AG09309 (cell line): ENCODE results near the gene SF3B2.

Source experiments
- DNase-seq: peaks from one replicate; pipeline ENCODE4 v3.0.0-alpha.2; 2010; ENCODE audit warnings: low read depth
- H3K4me3 ChIP-seq: 2 replicates; pipeline ENCODE4 v1.5.1; 2011; ENCODE audit warnings: mild to moderate bottlenecking, low read depth, low read length, moderate library complexity; ENCODE audit not compliant: control insufficient read depth
- TF ChIP-seq, protein P1 (sequence below): IDR thresholded peaks from 2 replicates; pipeline ENCODE4 v1.5.1; 2011; ENCODE audit warnings: mild to moderate bottlenecking, low read depth, low read length, inconsistent platforms; ENCODE audit not compliant: insufficient read depth, control insufficient read depth; ENCODE audit errors: missing control alignments

Gene SF3B2, protein sequence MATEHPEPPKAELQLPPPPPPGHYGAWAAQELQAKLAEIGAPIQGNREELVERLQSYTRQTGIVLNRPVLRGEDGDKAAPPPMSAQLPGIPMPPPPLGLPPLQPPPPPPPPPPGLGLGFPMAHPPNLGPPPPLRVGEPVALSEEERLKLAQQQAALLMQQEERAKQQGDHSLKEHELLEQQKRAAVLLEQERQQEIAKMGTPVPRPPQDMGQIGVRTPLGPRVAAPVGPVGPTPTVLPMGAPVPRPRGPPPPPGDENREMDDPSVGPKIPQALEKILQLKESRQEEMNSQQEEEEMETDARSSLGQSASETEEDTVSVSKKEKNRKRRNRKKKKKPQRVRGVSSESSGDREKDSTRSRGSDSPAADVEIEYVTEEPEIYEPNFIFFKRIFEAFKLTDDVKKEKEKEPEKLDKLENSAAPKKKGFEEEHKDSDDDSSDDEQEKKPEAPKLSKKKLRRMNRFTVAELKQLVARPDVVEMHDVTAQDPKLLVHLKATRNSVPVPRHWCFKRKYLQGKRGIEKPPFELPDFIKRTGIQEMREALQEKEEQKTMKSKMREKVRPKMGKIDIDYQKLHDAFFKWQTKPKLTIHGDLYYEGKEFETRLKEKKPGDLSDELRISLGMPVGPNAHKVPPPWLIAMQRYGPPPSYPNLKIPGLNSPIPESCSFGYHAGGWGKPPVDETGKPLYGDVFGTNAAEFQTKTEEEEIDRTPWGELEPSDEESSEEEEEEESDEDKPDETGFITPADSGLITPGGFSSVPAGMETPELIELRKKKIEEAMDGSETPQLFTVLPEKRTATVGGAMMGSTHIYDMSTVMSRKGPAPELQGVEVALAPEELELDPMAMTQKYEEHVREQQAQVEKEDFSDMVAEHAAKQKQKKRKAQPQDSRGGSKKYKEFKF

DNA sequence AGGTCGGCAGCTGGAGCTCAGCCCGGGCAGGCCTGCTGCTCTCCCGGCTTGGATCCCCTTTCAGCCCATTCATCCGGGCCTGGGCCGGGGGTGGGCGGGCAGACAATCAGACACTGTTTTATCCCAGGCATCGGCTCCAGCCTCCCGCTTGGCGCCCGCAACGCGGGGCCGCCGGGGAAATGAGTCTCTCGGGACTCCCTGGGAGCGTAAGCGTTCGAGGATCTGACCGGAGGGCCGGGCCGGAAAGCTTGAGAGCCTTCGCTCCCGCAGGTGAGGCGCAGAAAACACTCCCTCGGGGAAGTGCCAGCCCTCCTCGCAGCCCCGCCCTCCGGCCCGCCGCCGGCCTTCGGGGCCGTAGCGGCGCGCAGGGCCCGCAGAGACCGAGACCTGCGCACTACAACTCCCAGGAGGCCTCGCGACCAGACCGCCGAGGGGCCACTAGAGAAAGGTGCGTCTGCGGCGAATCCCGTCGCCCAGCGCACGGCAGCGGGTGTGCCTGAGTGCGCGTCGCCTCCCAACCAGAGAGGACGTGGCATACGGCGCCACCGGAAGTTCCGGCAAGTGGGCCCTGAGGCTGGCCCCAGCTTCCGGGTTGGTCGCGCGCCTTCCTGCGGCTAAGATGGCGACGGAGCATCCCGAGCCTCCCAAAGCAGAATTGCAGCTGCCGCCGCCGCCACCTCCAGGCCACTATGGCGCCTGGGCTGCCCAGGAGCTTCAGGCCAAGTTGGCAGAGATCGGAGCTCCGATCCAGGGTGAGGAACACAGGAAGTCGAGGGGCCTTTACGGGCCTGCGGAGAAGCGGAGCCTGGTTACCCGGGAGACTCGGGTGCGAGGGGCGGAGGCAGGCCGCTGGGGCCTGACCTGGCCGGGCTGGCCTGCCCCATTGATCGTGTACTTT is at the start of gene SF3B2:
SF3B2 (plus strand) TSS at position 599 of the 898 bp plus-strand sequence; CDS start at position 620, 21 bp downstream.
- TF ChIP-seq, protein P1, sequence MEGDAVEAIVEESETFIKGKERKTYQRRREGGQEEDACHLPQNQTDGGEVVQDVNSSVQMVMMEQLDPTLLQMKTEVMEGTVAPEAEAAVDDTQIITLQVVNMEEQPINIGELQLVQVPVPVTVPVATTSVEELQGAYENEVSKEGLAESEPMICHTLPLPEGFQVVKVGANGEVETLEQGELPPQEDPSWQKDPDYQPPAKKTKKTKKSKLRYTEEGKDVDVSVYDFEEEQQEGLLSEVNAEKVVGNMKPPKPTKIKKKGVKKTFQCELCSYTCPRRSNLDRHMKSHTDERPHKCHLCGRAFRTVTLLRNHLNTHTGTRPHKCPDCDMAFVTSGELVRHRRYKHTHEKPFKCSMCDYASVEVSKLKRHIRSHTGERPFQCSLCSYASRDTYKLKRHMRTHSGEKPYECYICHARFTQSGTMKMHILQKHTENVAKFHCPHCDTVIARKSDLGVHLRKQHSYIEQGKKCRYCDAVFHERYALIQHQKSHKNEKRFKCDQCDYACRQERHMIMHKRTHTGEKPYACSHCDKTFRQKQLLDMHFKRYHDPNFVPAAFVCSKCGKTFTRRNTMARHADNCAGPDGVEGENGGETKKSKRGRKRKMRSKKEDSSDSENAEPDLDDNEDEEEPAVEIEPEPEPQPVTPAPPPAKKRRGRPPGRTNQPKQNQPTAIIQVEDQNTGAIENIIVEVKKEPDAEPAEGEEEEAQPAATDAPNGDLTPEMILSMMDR: no peak
- DNase-seq: peak; percentile 91
- H3K4me3 ChIP-seq: peak within 1 kb of the TSS; percentile 79

DNA sequence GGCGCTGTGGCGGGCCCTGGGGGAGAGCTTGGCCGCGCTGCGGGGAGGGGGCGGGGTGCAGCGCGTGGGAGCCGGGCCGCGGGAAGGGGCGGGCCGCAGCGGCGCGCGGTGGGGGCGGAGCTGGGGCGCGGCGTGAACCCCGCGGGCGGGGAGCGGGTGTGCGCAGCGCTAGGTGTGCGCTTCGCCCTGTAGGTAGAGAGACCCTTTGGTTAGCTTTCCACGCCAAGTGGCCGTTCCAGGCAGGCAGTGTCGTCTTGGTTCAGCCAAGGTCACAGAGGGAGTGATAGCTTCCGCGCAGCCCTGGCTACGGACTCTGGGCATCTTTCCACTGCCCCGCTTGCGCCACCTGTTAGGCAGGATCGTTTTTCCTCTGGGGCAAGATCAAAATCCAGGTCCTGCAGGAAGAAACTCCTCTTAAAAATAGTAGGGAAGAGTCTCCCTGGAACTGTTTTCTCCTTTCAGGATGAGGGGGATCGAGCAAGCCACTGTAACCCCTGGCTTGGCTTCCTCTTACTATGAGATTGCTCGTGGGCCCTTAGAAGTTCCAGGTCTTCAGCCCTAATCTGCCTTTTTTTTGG is 49.4 kb upstream of the SF3B2 start:
- no peak for DNase-seq
- peak overlapping the region; percentile 91 for H3K4me3 ChIP-seq
- TF ChIP-seq, protein P1: no peak

DNA sequence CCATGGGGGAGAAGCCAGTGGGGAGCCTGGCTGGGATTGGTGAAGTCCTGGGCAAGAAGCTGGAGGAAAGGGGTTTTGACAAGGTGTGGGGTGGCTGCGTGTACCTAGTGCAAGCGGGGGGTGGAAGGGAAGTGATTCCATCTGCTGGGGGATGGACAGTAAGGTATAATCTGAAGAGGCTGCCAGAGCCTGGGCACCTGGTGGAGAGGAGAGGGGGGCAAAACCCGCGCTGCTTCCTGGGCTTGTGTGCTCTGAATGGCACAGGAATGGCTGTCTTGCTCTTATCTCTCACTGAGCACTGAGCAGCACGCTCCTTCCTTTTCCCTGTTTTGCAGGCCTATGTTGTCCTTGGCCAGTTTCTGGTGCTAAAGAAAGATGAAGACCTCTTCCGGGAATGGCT is 48.9 kb upstream of the SF3B2 start:
- H3K4me3 ChIP-seq: peak overlapping the region; percentile 91
- TF ChIP-seq, protein P1: no peak
- DNase-seq: no peak

DNA sequence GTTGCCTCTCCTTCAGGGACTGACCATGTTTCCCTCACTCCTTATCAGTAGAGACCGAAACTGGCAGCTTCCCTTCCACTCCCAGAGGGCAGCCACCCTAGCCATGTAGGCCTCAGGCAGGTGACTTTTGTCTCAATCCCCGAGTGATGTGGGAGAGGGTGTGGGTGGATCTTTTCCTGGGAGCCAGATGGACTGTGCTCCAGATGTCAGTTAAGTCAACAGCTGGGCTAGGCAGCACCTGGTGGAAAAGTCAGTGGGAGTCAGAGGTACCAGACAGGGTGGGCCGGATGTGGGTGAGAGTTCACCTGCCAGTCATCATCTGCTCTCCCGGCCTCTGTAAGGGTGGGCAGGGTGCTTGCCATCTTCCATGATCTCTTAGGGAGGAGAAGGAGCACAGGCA is 48.0 kb upstream of the SF3B2 start:
- no peak for DNase-seq
- TF ChIP-seq, protein P1: no peak
- H3K4me3 ChIP-seq: no peak overlapping the region

DNA sequence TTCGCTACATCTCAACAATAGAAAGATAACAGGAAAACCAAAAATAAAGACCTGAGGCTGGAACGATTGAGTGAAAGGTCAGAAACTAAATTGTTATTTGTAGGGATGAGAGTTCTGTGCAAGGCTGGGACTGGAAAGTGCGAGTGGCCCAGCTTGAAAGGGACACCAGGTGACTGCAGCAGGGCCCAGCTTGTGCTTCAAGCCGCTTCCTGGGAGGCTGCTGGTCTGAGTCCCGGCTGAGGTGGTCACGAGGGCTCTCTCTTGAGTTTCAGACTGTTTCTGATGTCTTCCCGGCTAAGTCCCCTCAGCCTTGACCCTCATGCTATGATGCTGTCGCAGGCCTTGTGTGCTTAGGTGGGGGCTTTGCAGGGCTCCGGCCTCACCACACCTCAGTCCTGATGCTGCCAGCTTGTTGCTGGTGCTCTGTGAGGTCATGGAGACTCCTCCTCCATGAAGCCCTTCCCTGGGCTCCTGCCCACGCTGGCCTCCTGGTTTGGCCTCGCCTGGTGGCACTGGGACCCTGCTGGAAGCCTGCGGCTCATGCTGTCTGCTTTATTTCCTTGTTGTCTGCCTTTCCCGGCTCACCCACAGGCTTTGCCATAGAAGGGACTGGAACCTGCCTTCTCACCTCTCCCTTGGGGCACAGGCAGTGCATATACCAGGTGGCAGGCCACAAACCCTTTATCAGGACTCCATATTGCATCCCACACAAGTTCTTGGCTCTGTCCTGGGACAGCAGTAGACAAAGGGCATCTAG is 45.9 kb upstream of the SF3B2 start:
- DNase-seq: no peak
- H3K4me3 ChIP-seq: no peak overlapping the region
- TF ChIP-seq, protein P1: no peak

DNA sequence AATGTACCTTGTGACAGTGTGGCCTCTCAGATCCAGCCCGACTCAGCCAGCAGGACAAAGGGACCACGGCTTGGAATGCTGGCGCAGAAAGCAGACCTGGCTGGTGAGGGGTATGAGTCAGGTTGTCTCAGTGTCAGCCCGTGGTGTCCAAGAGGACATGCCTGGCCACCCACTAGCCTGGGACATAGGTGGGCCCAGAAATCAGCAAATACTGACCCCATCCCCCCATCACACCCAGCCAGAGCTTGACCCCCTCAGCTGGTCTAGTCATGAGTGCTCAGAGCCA is 45.3 kb upstream of the SF3B2 start:
- DNase-seq: no peak
- TF ChIP-seq, protein P1: no peak

More for the DNA sequence above, 45.3 kb upstream of the SF3B2 start:
- H3K4me3 ChIP-seq: no peak overlapping the region
